GM10847 (cell line): ENCODE results near the gene PAM.

Experiments used
- POLR2A ChIP-seq: IDR thresholded peaks from 2 replicates; pipeline ENCODE4 v1.6.1; 2011; ENCODE audit not compliant: insufficient read length; ENCODE audit errors: extremely low read depth

PAM gene

DNA sequence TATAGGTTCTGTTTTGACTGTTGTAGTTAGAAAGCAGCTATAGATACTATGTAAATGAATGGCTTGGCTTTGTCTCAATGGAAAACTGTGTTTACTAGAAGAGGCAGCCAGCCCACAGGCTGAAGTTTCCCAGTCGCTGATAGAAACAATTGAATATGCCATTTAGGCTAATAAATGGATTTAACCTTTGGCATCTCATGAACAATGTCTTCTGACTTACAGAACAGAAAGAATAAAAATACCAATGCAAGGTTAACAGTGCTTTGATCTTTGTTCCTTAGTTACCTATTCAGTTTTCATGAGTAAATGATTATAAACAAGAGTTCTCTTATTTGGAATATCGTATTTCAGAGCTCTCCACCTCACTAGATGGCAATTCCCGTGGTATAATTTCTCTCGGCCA, 120.6 kb downstream of the PAM start:
- TF ChIP-seq POLR2A: no peak

DNA sequence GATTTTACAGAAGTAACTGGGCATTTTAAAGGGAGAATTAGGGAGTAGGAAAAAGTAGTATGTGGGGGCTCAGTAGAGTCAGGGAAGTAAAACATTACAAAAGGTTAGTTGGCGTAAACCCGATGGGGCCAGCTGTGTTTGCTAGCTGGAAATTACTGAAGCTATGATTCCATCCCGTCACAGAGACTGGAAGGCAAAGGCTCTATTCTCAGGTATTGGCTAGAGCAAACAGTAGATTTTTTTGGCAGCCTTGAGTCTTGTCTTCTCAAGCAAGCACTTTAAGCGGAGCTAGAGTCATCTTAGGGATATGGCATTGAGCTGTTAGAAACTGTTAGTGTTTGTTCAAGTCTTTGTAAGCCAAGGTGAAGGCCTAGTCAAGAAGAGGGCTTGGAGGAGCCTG, 121.5 kb downstream of the PAM start:
- TF ChIP-seq POLR2A: no peak

DNA sequence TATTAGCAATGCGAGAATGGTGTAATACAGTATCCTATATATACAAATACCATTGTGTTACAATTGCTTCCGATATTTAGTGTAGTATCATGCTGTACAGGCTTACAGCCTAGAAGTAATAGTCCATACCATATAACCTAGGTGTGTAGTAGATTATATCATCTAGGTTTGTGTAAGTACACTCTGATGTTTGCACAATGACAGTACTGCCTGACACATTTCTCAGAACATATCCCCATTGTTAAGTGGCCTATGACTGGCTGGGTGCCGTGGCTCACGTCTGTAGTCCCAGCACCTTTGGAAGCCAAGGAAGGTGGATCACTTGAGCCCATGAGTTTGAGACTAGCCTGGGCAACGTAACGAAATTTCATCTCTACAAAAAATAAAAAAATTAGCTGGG, 124.6 kb downstream of the PAM start:
- TF ChIP-seq POLR2A: no peak

DNA sequence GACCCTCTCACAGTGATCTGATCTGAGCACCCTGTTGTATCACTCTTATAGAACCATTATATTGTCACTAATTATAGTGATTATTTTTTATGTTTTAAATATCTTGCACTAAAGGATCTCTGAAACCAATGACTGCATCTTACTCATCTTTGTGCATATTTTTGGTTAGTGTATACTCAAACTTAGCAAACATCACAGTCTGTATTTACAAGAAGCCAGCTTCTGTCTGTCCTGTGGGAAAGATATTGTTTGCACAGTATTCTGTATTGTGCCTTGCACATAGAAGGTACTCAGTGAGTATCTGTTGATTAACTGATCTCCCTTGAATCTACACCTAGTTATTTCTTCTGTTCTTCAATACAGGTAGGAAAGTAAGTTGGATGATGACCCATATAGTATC, 131.5 kb downstream of the PAM start:
- no peak for TF ChIP-seq POLR2A

DNA sequence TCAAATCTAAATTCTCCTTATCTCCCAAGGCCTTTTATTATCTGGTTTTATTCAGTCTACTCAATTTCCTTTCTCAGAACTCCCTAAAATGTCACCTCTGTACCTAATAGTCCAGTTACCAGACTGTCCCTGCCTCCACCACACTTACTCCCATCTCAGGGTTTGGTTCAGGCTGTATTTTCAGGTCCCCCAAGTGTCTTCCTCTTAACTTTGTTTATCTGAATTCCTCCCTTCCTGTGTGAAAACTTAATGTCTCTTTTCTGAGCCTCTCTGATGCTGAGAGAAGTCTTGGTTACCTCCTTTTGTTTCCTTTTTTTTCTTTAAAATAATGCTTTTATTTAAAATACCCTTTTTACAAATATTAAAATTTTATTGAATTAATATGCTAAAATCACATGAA, 133.4 kb downstream of the PAM start:
- TF ChIP-seq POLR2A: no peak

DNA sequence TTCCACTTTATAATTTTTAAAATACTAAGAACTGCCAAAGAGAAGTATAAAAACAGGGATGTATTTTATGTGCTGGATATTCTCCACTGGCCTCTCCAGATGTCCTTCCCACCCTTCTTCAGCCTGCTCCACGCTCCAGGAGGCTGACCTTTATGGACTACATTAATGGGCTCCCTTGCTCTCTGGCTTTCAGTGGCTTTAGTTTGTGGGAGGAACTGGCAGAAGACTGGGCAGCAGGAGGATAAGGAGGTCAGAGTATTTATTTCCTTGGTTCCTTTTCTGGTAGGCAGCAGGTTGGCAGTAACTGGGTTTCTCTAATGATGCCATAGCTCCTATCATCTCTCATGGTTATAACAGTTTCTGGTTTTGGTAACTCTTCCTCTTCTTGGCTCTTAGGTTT, 133.9 kb downstream of the PAM start:
- no peak for TF ChIP-seq POLR2A

DNA sequence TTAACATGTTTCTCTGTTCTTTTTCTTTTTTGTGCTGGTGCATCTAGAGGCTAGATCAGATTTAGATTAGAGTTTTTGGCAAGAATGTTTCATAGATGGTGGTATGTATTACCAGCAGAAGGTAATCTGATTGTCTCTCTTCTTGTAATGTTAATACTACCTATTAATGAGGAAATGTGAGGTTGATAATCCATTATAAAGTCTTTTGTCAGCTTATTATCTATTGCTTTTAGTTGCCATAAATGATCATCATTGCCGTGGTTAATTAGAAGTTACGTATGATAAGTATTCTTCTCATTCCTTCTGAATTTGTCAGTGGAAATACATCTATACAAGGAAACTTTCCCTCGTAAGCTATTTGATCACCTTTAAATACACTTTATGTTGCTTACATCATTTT, 135.0 kb downstream of the PAM start:
- TF ChIP-seq POLR2A: no peak

DNA sequence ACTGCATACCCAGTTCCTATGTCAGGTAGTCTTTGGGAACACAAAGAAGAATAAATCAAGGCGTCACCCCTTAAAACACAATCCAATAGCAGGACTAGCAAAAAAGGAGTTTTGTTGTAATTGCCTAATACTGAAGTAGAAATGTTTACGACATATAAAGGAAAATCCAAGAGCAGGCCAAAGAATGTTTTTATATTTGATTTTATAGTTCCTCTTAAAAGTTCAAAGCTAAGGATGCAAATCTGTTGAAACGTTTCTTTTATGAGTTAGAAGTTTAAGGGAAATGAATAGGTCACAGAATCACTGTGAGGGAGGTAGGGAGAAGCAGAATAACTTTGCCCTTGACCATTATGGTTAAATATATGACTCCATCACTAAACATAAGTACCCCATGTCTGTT, 136.1 kb downstream of the PAM start:
- no peak for TF ChIP-seq POLR2A

DNA sequence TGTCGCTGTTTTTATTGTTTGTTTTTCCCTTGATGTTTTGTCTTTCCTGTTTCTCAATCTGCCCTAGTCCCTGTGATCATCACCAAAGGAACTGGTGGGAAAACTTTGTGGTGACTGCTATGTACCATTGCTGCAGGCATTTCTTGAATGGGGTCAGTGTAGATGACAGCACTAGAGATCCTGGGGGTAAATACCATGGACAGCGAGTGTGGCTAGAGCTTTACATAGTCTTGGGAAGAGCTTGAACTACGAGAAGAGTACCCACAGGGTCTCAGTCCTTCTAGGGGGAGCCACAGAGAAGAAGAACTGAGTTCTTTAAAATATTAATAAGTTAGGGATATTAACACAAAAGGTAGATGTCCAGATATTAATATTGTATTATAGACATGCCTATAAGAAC, 138.8 kb downstream of the PAM start:
- TF ChIP-seq POLR2A: no peak

DNA sequence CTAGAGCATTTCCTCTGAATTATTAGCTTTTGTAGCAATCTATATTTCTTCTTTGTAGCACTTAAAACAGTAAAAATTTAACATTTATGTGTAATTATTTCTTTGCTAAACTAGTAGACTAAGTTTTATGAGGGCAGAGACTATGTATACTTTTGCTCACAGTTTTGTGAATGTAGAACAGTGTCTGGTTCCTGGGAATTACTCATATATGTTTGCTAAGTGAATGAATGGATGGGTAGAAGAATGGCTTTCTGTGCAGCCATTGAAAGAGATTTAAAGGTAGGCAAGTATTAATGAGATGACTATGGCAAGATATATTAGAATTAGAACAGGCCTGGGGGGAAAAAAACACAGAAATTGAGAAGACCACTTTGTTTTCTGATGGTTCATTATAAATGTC, 140.1 kb downstream of the PAM start:
- TF ChIP-seq POLR2A: no peak

DNA sequence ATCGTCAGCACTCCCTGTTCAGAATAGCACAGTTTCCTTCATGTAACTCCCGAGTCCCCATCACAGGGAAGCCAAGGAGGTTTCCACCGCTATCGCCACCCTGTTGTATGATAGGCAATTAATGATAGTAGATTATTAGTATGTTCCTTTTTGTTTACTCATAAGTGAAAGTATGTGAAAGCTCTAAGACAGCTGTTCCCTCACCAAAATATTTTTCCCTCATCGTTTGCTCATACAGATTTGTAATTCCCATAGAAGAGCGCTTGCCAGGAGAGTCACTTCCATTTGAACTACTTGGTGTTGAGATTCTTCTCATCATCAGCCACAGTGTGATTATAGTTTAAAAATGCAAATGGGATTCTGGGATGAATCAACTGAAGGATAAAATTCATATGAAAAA, 140.9 kb downstream of the PAM start:
- no peak for TF ChIP-seq POLR2A

DNA sequence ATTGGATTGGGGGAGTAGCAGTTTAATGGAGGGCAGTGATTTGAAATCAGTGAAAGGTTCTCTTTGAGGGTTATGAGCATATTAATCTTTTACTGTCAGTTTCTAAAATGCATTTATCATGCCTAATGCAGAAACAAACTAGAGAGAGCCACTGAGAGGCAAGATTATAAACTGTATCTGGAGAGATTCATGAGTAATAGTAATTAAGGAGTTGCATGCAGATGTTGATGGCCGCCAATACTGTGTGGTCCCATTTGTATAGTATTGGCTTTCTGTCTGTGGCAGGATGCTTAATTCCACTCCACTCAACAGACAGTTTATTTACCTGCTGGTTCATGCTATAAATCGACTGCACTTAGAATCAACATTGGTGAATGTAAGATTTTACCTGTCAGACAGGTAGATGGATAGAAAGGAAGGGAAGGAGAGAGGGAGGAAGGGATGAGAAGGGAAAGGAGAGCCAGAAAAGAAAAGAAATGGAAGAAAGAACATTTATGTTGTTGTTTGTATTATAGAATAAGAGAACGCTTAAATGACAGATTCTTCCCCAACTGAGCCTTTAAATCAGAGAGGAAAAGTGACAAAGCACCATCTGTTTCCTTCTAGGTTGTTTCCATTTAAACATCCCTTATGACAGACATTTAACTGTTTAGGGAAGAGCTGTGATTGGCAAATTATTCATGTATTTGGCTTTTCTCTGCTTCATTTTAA, 146.5 kb downstream of the PAM start:
- no peak for TF ChIP-seq POLR2A

DNA sequence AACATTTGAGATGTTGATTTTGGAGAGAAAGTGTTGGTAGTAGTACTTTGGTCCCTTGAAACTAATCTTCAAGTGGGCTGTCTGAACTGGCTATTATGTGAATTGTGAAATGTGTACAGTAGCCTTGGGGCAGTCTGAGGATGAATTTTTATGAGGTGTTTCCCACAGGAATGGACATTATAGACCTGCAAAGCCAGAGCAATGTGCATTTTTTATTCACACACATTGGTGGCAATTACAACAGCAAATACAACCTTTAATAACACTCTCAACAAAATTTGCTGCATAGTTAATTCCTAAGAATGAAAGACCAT, 147.0 kb downstream of the PAM start:
- TF ChIP-seq POLR2A: no peak

DNA sequence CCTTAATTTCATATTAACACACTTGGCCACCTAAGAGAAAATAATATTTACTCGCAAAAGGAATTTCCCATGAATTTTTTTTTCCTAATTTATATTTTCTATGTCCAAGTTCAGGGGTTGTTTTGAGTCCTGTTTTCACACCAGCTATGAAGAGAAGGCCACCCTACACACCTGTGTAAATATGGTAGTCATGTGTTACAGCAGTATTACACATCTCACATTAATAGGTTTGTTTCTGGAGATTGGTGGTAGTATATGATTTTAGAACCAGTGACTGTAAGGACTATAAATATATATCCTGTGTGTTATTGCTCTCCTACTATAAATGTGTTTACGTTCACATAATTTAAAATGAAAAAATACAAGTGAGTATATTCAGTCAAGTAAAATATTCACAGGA, 147.5 kb downstream of the PAM start:
- no peak for TF ChIP-seq POLR2A

DNA sequence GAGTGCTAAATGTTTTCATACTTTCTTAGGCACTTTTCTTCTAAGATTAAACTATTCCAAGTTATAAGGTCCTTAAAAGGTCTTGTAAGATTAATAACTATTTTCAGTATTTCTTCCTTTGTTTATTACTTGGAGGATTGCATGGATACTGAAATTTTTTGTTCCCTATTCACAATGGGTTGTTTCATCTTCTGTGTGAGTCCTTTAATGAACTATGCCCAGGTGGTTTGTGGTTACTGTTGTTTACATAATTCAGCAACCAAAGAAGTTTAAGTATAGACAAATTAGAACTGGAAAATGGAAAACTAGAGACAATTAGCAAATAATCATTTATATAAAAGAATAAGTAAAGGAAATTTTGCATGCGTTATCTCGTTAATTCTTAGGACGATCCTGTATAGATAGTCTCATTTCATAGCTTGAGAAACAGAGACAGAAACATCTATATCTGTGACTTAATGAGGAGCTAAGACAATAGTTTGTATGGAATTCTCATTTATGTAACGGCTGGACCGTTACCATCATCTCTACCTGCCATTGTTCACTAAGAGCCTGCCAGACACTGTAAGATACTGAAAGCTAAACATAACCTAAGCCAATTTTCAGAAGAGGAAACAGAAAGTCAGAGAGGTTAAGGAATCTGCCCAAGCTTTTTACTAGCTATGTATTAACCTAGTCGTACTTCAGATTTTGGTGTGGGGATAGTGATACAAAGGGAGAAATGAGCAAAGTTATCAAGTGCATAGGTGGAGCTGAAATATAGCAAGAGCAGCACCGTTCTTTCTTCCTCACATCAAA, 148.2 kb downstream of the PAM start:
- no peak for TF ChIP-seq POLR2A

DNA sequence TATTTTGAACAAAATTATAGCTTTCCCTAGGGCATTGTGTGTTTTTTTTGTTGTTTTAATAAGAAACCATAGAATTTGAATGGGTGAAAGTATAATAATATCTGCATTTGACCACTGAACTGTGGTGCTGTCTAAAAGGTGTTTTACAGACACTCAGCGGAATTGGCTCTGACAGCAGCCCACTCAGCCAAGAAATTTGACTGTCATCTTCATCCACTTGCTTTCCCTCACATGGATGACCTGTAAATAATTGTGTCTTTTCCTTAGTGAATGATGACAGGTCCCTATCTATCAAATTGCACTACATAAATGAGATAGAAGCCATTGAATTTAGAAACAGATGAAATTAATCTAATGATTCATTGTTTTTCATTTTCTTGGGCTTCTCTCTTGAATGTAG, 150.0 kb downstream of the PAM start:
- no peak for TF ChIP-seq POLR2A

DNA sequence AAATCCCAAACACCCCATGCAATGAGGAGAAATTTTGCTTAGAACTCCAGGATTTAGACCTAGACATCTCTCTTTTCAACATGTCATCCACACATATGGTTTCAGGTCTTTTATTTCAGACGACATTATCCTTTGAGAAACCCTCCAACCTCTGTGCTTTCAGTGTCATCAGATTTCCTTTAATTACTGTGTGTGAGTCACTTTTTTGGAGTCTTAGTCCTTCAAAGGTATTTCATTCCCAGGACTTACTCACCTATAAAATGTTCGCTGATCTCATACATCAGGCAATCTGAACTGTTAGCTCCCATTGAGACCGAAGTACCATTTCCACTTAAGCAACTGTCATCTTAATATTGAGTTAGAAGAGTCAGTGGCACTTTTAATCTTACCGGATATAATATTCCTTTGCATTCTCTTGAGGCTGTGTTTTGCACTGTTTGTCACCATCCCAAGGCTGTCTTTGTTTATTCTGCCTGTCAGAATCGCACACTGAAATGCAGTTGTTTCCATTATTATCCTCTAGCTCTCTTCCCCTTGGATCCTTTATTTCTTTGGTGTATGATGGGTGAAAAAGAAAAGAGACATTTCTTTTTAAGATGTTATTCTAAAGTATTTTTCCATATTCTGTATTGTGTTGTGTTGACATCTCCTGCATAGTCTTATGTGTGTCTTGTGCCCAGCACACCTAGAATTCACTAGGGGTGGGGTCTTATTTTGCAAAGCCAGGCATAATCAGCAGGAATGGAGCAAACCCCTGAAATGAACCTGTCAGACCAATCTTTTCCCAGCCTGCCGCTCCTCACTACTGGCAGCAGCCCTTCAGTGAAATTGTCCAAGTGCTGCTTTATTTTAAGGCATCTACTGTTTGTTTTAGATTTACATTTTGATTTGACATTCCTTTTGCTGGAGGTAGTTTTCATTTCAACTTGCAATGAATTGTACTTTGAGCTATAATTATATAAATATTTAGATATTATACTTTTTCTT, 155.4 kb downstream of the PAM start:
- no peak for TF ChIP-seq POLR2A

DNA sequence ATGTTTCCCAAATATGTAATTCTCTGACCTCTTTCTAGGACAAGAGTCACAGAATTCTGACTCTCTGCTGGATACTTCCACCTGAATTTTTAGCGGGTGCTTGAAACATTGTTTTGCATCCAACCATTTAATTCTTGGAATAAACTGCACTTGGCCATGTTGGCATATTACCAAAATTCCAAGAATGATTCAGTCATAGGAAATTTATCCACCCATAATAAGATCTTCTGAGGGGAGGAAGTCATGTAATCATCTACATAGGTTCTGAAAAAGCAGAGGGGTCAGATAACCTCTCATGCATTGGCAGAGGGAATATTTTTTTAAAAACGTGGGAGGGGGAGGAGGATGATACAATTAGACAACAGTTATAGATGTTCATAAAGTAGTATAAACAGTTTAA, 156.9 kb downstream of the PAM start:
- no peak for TF ChIP-seq POLR2A
